Lower lobe of right lung (tissue), 2 donors: ENCODE measurements around the gene MISP. TPM values are rescaled to one million over a fixed set of nuclear protein-coding genes. Genes with fewer than 3 reads are reported as not detected.

Experiments
- ATAC-seq, 2 donors: fragments of 200-7000 bp; cut with Tn5 transposase; one replicate each; pipeline ENCODE4 v1.9.1; 2020 to 2022; ENCODE audit warnings: mild to moderate bottlenecking in 2 of 2, moderate library complexity in 2 of 2
- DNase-seq: peaks from one replicate; pipeline ENCODE4 v3.0.0-alpha.2; 2020
- H3K27ac ChIP-seq: fragments of 200-600 bp; one replicate; pipeline ENCODE4 v1.8.0; 2022
- H3K27me3 ChIP-seq: fragments of 200-600 bp; one replicate; pipeline ENCODE4 v1.8.0; 2022; ENCODE audit warnings: low read depth
- H3K36me3 ChIP-seq: fragments of 200-600 bp; one replicate; pipeline ENCODE4 v1.8.0; 2022; ENCODE audit warnings: mild to moderate bottlenecking
- H3K4me1 ChIP-seq: fragments of 200-600 bp; one replicate; pipeline ENCODE4 v1.8.0; 2022
- H3K4me3 ChIP-seq: fragments of 200-600 bp; one replicate; pipeline ENCODE4 v1.8.0; 2022; ENCODE audit warnings: mild to moderate bottlenecking
- H3K9me3 ChIP-seq: fragments of 200-600 bp; one replicate; pipeline ENCODE4 v1.8.0; 2022
- intact Hi-C: fragments of 100-400 bp; cut with DNase I; formaldehyde crosslinking; loops from one replicate; pipeline ENCODE4 v1.11.0; 2022
- total RNA-seq: library from RNA; stranded (reverse); fragmentation: NEBNext Ultra II Directional; extraction: Animal tissue kit (Norgen Biotek cat#: 25700); gene quantifications from one replicate; pipeline ENCODE4 v1.2.1, GENCODE V29; 2021
- TF ChIP-seq, protein P1 (sequence below): fragments of 200-600 bp; IDR thresholded peaks from one replicate; pipeline ENCODE4 v1.8.0; 2022; ENCODE audit warnings: antibody characterized with exemption, mild to moderate bottlenecking
- donor health status: DM: no; HTN: yes; CAD: no; lungs with severe emphysema.

The MISP gene
- total RNA-seq, 1 donor from 2014 or later = 8.9 TPM

DNA sequence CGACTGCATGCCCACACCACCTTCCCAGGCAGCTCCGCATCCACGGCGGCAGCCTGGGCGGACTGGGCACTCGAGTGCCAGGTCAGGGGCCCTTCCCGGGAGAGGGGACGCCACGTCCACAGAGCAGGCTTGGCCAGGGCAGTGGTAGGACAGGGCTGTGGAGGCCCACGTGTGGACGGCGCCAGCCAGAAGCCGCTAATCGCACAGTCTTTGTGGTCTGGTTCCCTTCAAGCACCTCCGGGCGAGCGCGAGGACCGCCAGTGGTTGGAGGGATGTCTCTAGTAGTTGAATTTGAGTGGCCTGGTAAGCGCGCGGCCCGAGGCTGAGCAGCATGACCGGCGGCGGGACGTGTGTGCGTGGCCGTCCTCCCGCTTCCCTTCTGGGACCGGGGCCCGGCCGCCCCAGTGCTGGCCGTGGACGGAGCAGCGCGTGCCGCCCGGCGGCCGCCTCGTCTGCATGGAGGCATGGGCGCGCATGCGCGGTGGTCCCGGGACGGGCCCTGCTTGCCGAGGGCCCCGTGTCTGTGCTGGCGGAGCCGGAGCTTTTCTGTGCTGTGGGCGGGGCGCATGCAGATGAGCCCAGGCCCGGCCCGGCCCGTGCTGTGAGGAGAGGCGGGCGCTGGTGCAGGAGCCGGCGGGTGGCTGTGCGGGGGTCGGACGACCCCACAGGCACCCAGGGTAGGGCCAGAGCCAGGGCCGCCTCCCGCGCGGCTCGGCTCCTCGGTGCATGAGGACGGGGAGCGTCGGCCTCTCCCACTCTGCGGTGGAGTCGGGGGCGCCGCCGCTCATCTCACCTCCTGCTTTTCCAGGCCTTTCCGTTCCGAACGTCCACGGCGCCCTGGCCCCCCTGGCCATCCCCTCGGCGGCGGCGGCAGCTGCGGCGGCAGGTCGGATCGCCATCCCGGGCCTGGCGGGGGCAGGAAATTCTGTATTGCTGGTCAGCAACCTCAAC is 55.0 kb downstream of the MISP start:
- TF ChIP-seq, protein P1, sequence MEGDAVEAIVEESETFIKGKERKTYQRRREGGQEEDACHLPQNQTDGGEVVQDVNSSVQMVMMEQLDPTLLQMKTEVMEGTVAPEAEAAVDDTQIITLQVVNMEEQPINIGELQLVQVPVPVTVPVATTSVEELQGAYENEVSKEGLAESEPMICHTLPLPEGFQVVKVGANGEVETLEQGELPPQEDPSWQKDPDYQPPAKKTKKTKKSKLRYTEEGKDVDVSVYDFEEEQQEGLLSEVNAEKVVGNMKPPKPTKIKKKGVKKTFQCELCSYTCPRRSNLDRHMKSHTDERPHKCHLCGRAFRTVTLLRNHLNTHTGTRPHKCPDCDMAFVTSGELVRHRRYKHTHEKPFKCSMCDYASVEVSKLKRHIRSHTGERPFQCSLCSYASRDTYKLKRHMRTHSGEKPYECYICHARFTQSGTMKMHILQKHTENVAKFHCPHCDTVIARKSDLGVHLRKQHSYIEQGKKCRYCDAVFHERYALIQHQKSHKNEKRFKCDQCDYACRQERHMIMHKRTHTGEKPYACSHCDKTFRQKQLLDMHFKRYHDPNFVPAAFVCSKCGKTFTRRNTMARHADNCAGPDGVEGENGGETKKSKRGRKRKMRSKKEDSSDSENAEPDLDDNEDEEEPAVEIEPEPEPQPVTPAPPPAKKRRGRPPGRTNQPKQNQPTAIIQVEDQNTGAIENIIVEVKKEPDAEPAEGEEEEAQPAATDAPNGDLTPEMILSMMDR = no peak
- Histone ChIP-seq H3K4me3 (no peak overlapping the region), H3K27me3 (no peaks in the 10 kb centered on the region), H3K27ac (no peak overlapping the region), H3K9me3 (no peaks in the 10 kb centered on the region), H3K36me3 (peaks cover 92% of the 10 kb centered on the region), H3K4me1 (peaks cover 32% of the 10 kb centered on the region)
- peak; percentile 37 for DNase-seq
- intact Hi-C loops = no loop called here
- no peak for ATAC-seq

DNA sequence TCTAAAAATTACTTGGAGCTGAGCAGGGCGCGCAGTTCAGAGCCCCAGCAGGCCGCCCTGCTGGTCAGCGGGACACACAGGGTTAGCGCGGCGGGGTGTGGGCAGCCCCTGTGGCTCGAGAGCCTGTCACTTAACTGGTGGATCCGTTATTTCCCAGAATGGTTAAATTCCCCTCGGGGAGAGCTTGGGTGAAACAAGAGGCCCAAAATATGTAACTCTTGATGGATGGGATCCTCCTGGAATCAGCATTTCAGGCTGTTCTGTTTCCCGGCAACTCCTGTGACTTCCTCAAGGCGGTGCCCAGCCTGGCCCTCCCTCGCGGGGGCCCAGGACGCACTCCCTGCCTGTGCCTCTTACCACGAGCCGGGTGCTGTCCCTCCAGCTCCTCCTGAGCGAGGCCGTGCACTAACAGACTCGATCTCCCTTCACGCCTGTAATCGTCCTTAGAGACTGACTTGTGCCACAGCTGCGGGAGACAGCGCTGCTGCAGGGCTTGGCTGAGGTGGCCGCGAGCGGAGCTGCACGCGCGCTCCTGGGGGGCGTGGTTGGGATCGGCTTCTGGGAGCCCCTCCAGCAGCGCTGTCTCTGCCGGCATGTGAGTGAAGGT is 56.0 kb downstream of the MISP start:
- intact Hi-C loops = no loop called here
- Histone ChIP-seq H3K4me3 (no peak overlapping the region), H3K36me3 (peaks cover 93% of the 10 kb centered on the region), H3K27ac (no peak overlapping the region), H3K4me1 (peaks cover 22% of the 10 kb centered on the region), H3K9me3 (no peaks in the 10 kb centered on the region), H3K27me3 (no peaks in the 10 kb centered on the region)
- TF ChIP-seq, protein P1 = no peak
- DNase-seq (no peak), ATAC-seq (no peak)

DNA sequence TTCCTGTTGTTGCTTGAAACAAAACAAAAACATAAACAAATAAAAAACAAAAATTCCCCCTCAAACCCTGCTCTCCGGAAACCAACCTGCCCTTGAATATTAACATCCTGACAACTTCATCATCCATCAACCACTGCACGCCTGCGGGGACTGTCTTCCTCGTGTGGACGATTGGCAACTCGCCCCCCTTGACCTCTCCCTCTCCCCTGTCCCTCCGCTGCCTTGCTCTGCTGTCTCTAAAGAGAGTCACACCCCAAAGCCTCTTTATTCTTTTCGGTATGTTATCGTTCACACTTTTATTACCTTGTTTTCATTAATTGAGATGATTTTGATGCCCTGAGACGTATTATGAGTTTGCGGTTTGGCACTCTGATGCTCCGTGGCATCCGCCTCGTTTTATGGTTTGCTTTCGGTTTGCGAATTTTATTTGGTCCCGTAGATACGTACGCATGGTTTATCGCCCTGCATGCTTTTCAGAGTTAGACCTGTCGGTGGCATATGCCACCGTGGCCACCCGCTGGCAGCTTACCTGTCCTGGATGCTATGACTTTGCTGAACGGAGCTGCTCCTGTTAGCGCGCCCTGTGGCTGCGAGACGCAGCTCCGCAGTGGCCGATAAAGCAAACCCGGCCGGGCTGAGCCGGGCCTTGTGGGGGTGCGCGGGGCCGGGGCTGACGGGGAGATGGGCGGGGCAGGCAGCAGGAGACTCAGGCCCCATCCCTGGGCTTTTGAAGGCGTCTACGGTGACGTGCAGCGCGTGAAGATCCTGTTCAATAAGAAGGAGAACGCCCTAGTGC is 56.9 kb downstream of the MISP start:
- Histone ChIP-seq H3K27ac (no peak overlapping the region), H3K9me3 (no peaks in the 10 kb centered on the region), H3K4me3 (no peak overlapping the region), H3K36me3 (peaks cover 95% of the 10 kb centered on the region), H3K27me3 (no peaks in the 10 kb centered on the region), H3K4me1 (peaks cover 13% of the 10 kb centered on the region)
- ATAC-seq (no peak), DNase-seq (no peak)
- intact Hi-C loops = no loop called here
- TF ChIP-seq, protein P1 = no peak

DNA sequence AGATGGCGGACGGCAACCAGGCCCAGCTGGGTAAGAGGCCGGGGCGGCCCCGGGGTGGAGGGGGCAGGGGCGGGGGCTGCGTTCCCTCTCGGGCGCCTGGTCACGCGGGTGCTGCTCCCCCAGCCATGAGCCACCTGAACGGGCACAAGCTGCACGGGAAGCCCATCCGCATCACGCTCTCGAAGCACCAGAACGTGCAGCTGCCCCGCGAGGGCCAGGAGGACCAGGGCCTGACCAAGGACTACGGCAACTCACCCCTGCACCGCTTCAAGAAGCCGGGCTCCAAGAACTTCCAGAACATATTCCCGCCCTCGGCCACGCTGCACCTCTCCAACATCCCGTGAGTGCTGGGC is 57.5 kb downstream of the MISP start:
- DNase-seq (no peak), ATAC-seq (no peak)
- no peak overlapping the region for H3K4me3 ChIP-seq

More for the DNA sequence above, 57.5 kb downstream of the MISP start:
- H3K27me3 ChIP-seq = no peaks in the 10 kb centered on the region
- H3K9me3 ChIP-seq = no peaks in the 10 kb centered on the region
- peaks cover 95% of the 10 kb centered on the region for H3K36me3 ChIP-seq
- H3K4me1 ChIP-seq = peaks cover 7% of the 10 kb centered on the region
- H3K27ac ChIP-seq = no peak overlapping the region
- TF ChIP-seq, protein P1 = no peak
- intact Hi-C loops = no loop called here
